H9 (cell line): Measurements from ENCODE around the gene TXNRD1. TPM values are rescaled to one million over a fixed set of nuclear protein-coding genes. Genes with fewer than 3 reads are reported as not detected.
"Not testable (repeated sequence)": the region's sequence is repeated elsewhere in the genome, so short reads cannot be mapped to it uniquely, and the experiment has no call there.

Source experiments
- DNase-seq: peaks from one replicate; pipeline ENCODE4 v3.0.0-alpha.2; 2017
- H2AFZ ChIP-seq: one replicate; pipeline ENCODE4 v1.6.1; 2013; ENCODE audit warnings: mild to moderate bottlenecking, low read length, control low read depth, moderate library complexity
- H2AK5ac ChIP-seq: 2 replicates; pipeline ENCODE4 v1.6.1; 2013; ENCODE audit warnings: low read length, control low read depth, mixed read lengths; ENCODE audit not compliant: insufficient read length
- H2BK120ac ChIP-seq: one replicate; pipeline ENCODE4 v1.6.1; 2013; ENCODE audit warnings: low read depth, mild to moderate bottlenecking, low read length, control low read depth, inconsistent platforms; ENCODE audit not compliant: poor library complexity, severe bottlenecking
- H2BK12ac ChIP-seq: 2 replicates; pipeline ENCODE4 v1.6.1; 2013; ENCODE audit warnings: low read length, control low read depth, mixed read lengths, low read depth; ENCODE audit not compliant: insufficient read length
- H2BK15ac ChIP-seq: 2 replicates; pipeline ENCODE4 v1.6.1; 2013; ENCODE audit warnings: low read depth, low read length, control low read depth
- H2BK20ac ChIP-seq: one replicate; pipeline ENCODE4 v1.6.1; 2013; ENCODE audit warnings: low read depth, mild to moderate bottlenecking, low read length, control low read depth, inconsistent platforms; ENCODE audit not compliant: poor library complexity, severe bottlenecking
- H2BK5ac ChIP-seq: 2 replicates; pipeline ENCODE4 v1.6.1; 2013; ENCODE audit warnings: low read length, control low read depth, mixed read lengths; ENCODE audit not compliant: insufficient read length
- H3K14ac ChIP-seq: 2 replicates; pipeline ENCODE4 v1.6.1; 2013; ENCODE audit warnings: low read length, control low read depth; ENCODE audit not compliant: insufficient read depth
- H3K18ac ChIP-seq: 2 replicates; pipeline ENCODE4 v1.6.1; 2013; ENCODE audit warnings: low read depth, mild to moderate bottlenecking, mixed read lengths, low read length, control low read depth; ENCODE audit not compliant: insufficient read length
- H3K23ac ChIP-seq: 2 replicates; pipeline ENCODE4 v1.6.1; 2013; ENCODE audit warnings: low read length, control low read depth, mixed read lengths, low read depth; ENCODE audit not compliant: insufficient read length
- H3K23me2 ChIP-seq: 2 replicates; pipeline ENCODE4 v1.6.1; 2013; ENCODE audit warnings: low read depth, mild to moderate bottlenecking, mixed read lengths, low read length, control low read depth; ENCODE audit not compliant: insufficient read length, poor library complexity, severe bottlenecking
- H3K27ac ChIP-seq: 2 replicates; pipeline ENCODE4 v1.5.1; 2013; ENCODE audit warnings: low read length, control low read depth, mixed read lengths, low read depth; ENCODE audit not compliant: insufficient read length
- H3K27me3 ChIP-seq: 2 replicates; pipeline ENCODE4 v1.6.1; 2013; ENCODE audit warnings: low read length, control low read depth, inconsistent platforms; ENCODE audit not compliant: insufficient read depth
- H3K4ac ChIP-seq: 2 replicates; pipeline ENCODE4 v1.6.1; 2013; ENCODE audit warnings: low read depth, mild to moderate bottlenecking, control low read depth, inconsistent platforms, low read length, moderate library complexity
- H3K4me1 ChIP-seq: 2 replicates; pipeline ENCODE4 v1.6.1; 2013; ENCODE audit warnings: low read length, control low read depth, inconsistent platforms; ENCODE audit not compliant: insufficient read depth
- H3K4me2 ChIP-seq: 2 replicates; pipeline ENCODE4 v1.6.1; 2013; ENCODE audit warnings: low read length, control low read depth, mixed read lengths; ENCODE audit not compliant: insufficient read length, insufficient read depth
- H3K56ac ChIP-seq: 2 replicates; pipeline ENCODE4 v1.6.1; 2013; ENCODE audit warnings: low read depth, mild to moderate bottlenecking, mixed read lengths, low read length, control low read depth; ENCODE audit not compliant: insufficient read length
- H3K79me1 ChIP-seq: 2 replicates; pipeline ENCODE4 v1.6.1; 2013; ENCODE audit warnings: low read depth, mild to moderate bottlenecking, moderate library complexity, low read length, control low read depth, inconsistent platforms; ENCODE audit not compliant: insufficient read depth, poor library complexity, severe bottlenecking
- H3K79me2 ChIP-seq: 2 replicates; pipeline ENCODE4 v1.6.1; 2013; ENCODE audit warnings: low read length, control low read depth, inconsistent platforms; ENCODE audit not compliant: insufficient read depth
- H3K9ac ChIP-seq: 2 replicates; pipeline ENCODE4 v1.6.1; 2013; ENCODE audit warnings: low read length, control low read depth, mixed read lengths; ENCODE audit not compliant: insufficient read length; ENCODE audit errors: extremely low read depth
- H3K9me3 ChIP-seq: one replicate; pipeline ENCODE4 v1.6.1; 2013; ENCODE audit warnings: low read depth, low read length, inconsistent platforms; ENCODE audit not compliant: control insufficient read depth
- H3T11ph ChIP-seq: one replicate; pipeline ENCODE4 v1.6.1; 2013; ENCODE audit warnings: mild to moderate bottlenecking, low read length, control low read depth, inconsistent platforms
- H4K20me1 ChIP-seq: one replicate; pipeline ENCODE4 v1.6.1; 2013; ENCODE audit not compliant: control insufficient read depth, insufficient read length, insufficient read depth
- H4K5ac ChIP-seq: 2 replicates; pipeline ENCODE4 v1.6.1; 2013; ENCODE audit warnings: low read depth, mild to moderate bottlenecking, mixed read lengths, low read length, control low read depth; ENCODE audit not compliant: insufficient read length
- H4K8ac ChIP-seq: replicated peaks from 2 replicates; pipeline ENCODE4 v1.6.1; 2013; ENCODE audit warnings: low read length, control low read depth, mixed read lengths, low read depth; ENCODE audit not compliant: insufficient read length
- H4K91ac ChIP-seq: 2 replicates; pipeline ENCODE4 v1.6.1; 2013; ENCODE audit warnings: low read depth, mild to moderate bottlenecking, moderate library complexity, mixed read lengths, low read length, control low read depth; ENCODE audit not compliant: insufficient read length
- H3K27ac Mint-ChIP-seq, 3 experiments: 2 replicates in 2 of 3; 3 replicates in 1 of 3; pipeline ENCODE4 v1.8.0; 2020 to 2021; ENCODE audit warnings: mixed read lengths in 3 of 3, mild to moderate bottlenecking in 1 of 3, moderate library complexity in 1 of 3
- H3K27me3 Mint-ChIP-seq: 2 replicates; pipeline ENCODE4 v1.8.0; 2021; ENCODE audit warnings: low read depth, mild to moderate bottlenecking, moderate library complexity, mixed read lengths
- H3K36me3 Mint-ChIP-seq, 3 experiments: 2 replicates in 2 of 3; 3 replicates in 1 of 3; pipeline ENCODE4 v1.8.0; 2020 to 2021; ENCODE audit warnings: low read depth in 3 of 3, mixed read lengths in 3 of 3; ENCODE audit not compliant: insufficient read depth in 1 of 3
- H3K4me1 Mint-ChIP-seq, 2 experiments: 2 replicates each; pipeline ENCODE4 v1.8.0; 2020; ENCODE audit warnings: mixed read lengths in 2 of 2
- H3K4me3 Mint-ChIP-seq, 2 experiments: 2 replicates in 1 of 2; 3 replicates in 1 of 2; pipeline ENCODE4 v1.8.0; 2020 to 2021; ENCODE audit warnings: mild to moderate bottlenecking in 2 of 2, mixed read lengths in 2 of 2, moderate library complexity in 1 of 2
- H3K9me3 Mint-ChIP-seq, 2 experiments: 2 replicates in 1 of 2; 3 replicates in 1 of 2; pipeline ENCODE4 v1.8.0; 2020; ENCODE audit warnings: mild to moderate bottlenecking in 2 of 2, mixed read lengths in 2 of 2, moderate library complexity in 1 of 2
- WGBS: extraction: QIAGEN DNeasy Blood & Tissue Kit; methylation state at CpG from one replicate; pipeline ENCODE4 v1.1.7; 2013; ENCODE audit warnings: missing lambda C conversion rate, low lambda C conversion rate, mixed read lengths; ENCODE audit not compliant: insufficient read length; ENCODE audit errors: extremely low coverage; 5-methylcytosine and 5-hydroxymethylcytosine counted together
- total RNA-seq: library from RNA; stranded (reverse); gene quantifications from 2 replicates; pipeline ENCODE4 v1.2.1, GENCODE V29; 2021
- TF ChIP-seq, protein P1 (sequence below): fragments of 200-600 bp; sonication (generic); conservative IDR thresholded peaks from 3 replicates; pipeline ENCODE4 v1.8.0; 2021; ENCODE audit warnings: antibody characterized with exemption, mild to moderate bottlenecking

Gene TXNRD1
- total RNA-seq, 1 experiment from 2014 or later = 100 TPM

DNA sequence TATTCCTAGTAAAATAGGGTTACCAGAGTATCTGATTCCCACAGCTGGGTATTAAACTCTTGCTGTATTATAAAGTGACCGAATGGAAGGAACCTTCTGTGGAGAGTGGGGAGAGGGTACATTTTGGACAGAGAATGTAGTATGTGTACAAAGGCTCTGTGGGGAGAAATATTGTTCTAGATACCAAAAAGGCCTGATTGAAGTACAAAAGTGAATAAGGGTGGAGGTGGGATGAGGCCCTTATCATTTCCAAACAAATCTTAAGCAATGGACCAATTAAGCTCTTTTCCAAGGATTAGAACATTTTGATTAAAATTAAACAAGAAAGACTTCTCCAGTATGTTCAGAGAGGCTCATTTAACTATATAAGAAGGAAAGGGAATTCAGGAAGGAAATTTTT, 108.3 kb downstream of the TXNRD1 start:
- Histone ChIP-seq H3T11ph (no peak overlapping the region), H3K79me1 (no peaks in the 10 kb centered on the region), H4K5ac (no peak overlapping the region), H3K9me3 (no peaks in the 10 kb centered on the region), H2BK120ac (no peak overlapping the region), H3K23me2 (no peaks in the 10 kb centered on the region), H2BK15ac (no peak overlapping the region), H4K8ac (no peak overlapping the region), H2BK20ac (no peak overlapping the region), H3K23ac (no peak overlapping the region), H3K4ac (no peak overlapping the region), H3K27me3 (no peaks in the 10 kb centered on the region), H3K4me1 (no peaks in the 10 kb centered on the region), H4K91ac (no peak overlapping the region), H3K18ac (no peak overlapping the region), H3K4me2 (no peak overlapping the region), H2AK5ac (no peak overlapping the region), H2BK5ac (no peak overlapping the region), H2BK12ac (no peak overlapping the region), H2AFZ (no peak overlapping the region), H3K56ac (no peak overlapping the region), H3K79me2 (no peaks in the 10 kb centered on the region), H3K27ac (no peak overlapping the region), H3K14ac (no peak overlapping the region), H4K20me1 (no peaks in the 10 kb centered on the region), H3K9ac (no peak overlapping the region)
- no peak overlapping the region for H3K27ac Mint-ChIP-seq
- no CpG with 5 or more reads among the region's 1 CpG for WGBS
- H3K4me1 Mint-ChIP-seq = no peaks in the 10 kb centered on the region
- H3K9me3 Mint-ChIP-seq = peaks cover 0 to 3% of the 10 kb centered on the region in 2 experiments; a peak in 1 of 5 replicates
- no peaks in the 10 kb centered on the region for H3K27me3 Mint-ChIP-seq
- TF ChIP-seq, protein P1, sequence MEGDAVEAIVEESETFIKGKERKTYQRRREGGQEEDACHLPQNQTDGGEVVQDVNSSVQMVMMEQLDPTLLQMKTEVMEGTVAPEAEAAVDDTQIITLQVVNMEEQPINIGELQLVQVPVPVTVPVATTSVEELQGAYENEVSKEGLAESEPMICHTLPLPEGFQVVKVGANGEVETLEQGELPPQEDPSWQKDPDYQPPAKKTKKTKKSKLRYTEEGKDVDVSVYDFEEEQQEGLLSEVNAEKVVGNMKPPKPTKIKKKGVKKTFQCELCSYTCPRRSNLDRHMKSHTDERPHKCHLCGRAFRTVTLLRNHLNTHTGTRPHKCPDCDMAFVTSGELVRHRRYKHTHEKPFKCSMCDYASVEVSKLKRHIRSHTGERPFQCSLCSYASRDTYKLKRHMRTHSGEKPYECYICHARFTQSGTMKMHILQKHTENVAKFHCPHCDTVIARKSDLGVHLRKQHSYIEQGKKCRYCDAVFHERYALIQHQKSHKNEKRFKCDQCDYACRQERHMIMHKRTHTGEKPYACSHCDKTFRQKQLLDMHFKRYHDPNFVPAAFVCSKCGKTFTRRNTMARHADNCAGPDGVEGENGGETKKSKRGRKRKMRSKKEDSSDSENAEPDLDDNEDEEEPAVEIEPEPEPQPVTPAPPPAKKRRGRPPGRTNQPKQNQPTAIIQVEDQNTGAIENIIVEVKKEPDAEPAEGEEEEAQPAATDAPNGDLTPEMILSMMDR = no peak
- no peak overlapping the region for H3K4me3 Mint-ChIP-seq
- peaks cover 53 to 79% (median 73%) of the 10 kb centered on the region in 3 experiments for H3K36me3 Mint-ChIP-seq
- no peak for DNase-seq

DNA sequence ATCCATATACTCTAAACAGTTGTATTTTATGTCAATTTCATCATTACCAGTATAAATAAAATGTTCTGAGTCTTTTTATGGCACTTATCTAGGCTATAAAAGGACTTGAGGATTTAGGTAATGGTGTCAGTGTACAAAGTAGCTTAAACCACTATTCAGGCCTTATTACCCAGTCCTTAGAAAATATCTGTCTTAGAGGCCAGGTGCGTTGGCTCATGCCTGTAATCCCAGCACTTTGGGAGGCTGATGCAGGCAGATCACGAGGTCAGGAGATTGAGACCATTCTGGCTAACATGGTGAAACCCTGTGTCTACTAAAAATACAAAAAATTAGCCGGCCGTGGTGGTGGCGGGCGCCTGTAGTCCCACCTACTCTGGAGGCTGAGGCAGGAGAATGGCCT, 112.7 kb downstream of the TXNRD1 start:
- not testable (repeated sequence) for H3K27ac ChIP-seq, H3K9me3 ChIP-seq, H3K23ac ChIP-seq, H3K4me1 ChIP-seq, H3K27me3 ChIP-seq, H3K9me3 Mint-ChIP-seq, H3K4me3 Mint-ChIP-seq, H3K18ac ChIP-seq, H3K27ac Mint-ChIP-seq, H3K56ac ChIP-seq, H2AFZ ChIP-seq, DNase-seq, H3K4me2 ChIP-seq, H3K79me1 ChIP-seq, H2AK5ac ChIP-seq, H4K8ac ChIP-seq, H2BK120ac ChIP-seq, H3K23me2 ChIP-seq, H3K27me3 Mint-ChIP-seq, H2BK20ac ChIP-seq, H4K91ac ChIP-seq, H3K4ac ChIP-seq, H3K79me2 ChIP-seq, H2BK12ac ChIP-seq, H4K5ac ChIP-seq, H2BK5ac ChIP-seq, H3K14ac ChIP-seq, H3K4me1 Mint-ChIP-seq, H2BK15ac ChIP-seq, H3K9ac ChIP-seq, H4K20me1 ChIP-seq, H3T11ph ChIP-seq
- WGBS = no CpG with 5 or more reads among the region's 6 CpGs
- H3K36me3 Mint-ChIP-seq = peaks cover 26 to 59% (median 51%) of the 10 kb centered on the region in 3 experiments
